ENCODE measurements around the gene ADGRB3.

DNA sequence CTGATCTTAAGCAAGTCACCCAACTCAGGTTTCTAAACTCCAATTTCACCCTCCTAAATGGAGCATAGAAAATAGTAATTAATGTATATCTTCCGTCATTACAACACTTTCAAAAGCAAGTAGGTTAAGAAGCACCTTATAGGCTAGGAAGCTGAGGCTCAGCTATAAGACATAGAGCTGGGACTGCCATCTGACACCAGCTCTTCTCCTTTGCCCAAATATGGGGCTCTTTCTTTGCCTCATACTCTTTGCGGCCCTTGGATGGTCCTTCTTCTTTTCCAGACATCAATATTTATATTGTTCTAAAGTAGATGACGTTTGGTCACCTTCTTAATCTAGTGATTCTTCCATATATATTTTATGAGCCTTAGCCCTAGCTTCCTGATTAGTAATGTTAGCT is 748.5 kb downstream of the ADGRB3 start:
- TF ChIP-seq EGR1 (IDR thresholded peaks at IDR 0.05) (no peak), EP300 (IDR thresholded peaks at IDR 0.05; ENCODE audit: borderline replicate concordance) (no peak), NFIC (IDR thresholded peaks at IDR 0.05) (no peak), CEBPB (IDR thresholded peaks at IDR 0.05) (no peak), YY1 (IDR thresholded peaks at IDR 0.05; ENCODE audit: low read depth) (no peak), REST (IDR thresholded peaks at IDR 0.05; ENCODE audit: low read depth) (no peak), ZBTB7A (IDR thresholded peaks at IDR 0.05; ENCODE audit: low read depth) (no peak), TCF12 (IDR thresholded peaks at IDR 0.05; ENCODE audit: low read depth) (no peak)
- TF ChIP-seq, protein P1, sequence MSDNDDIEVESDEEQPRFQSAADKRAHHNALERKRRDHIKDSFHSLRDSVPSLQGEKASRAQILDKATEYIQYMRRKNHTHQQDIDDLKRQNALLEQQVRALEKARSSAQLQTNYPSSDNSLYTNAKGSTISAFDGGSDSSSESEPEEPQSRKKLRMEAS (IDR thresholded peaks at IDR 0.05), result no peak

Measured in Ishikawa (cell line).